Breast epithelium (tissue), 4 donors: ENCODE results near the gene BCAS1. TPM values are rescaled to one million over a fixed set of nuclear protein-coding genes. Genes with fewer than 3 reads are reported as not detected.

Experiments used
- DNase-seq, 2 donors: peaks; one replicate each; pipeline ENCODE4 v3.0.0-alpha.2; 2019; ENCODE audit warnings: low spot score in 2 of 2
- H3K27ac ChIP-seq, 2 donors: fragments of 200-600 bp; sonication (generic) in 1 of 2; one replicate each; pipeline ENCODE4 v1.5.1; 2016 to 2019; ENCODE audit warnings: mild to moderate bottlenecking in 1 of 2
- H3K27me3 ChIP-seq, 2 donors: fragments of 200-600 bp; sonication (generic) in 1 of 2; one replicate each; pipeline versions ENCODE4 v1.5.1 to v1.6.0; 2017 to 2019; ENCODE audit warnings: control low read depth in 1 of 2, mild to moderate bottlenecking in 1 of 2
- H3K36me3 ChIP-seq: fragments of 200-600 bp; one replicate; pipeline ENCODE4 v1.5.1; 2019
- H3K4me1 ChIP-seq, 2 donors: fragments of 200-600 bp; sonication (generic); one replicate each; pipeline ENCODE4 v1.5.1; 2016 to 2019; ENCODE audit warnings: control low read depth in 1 of 2
- H3K4me3 ChIP-seq, 3 donors: fragments of 200-600 bp; sonication (generic); 1 replicate in 2 of 3; 2 replicates in 1 of 3; pipeline ENCODE4 v1.5.1; 2016 to 2019; ENCODE audit warnings: mild to moderate bottlenecking in 3 of 3, moderate library complexity in 2 of 3
- H3K9me3 ChIP-seq, 2 donors: fragments of 200-600 bp; sonication (generic) in 1 of 2; one replicate each; pipeline ENCODE4 v1.5.1; 2016 to 2019; ENCODE audit warnings: control low read depth in 1 of 2
- CTCF ChIP-seq, 3 donors: fragments of 450-650 bp; IDR thresholded peaks; one replicate each; pipeline ENCODE4 v1.5.1; 2016 to 2017; ENCODE audit warnings: antibody characterized with exemption in 3 of 3, mild to moderate bottlenecking in 3 of 3, moderate library complexity in 3 of 3
- POLR2A ChIP-seq: fragments of 450-650 bp; IDR thresholded peaks from one replicate; pipeline ENCODE4 v1.6.1; 2016; ENCODE audit warnings: antibody characterized with exemption, mild to moderate bottlenecking, moderate library complexity
- POLR2AphosphoS5 ChIP-seq, 3 donors: sonication (generic); formaldehyde crosslinking; IDR thresholded peaks; one replicate each; pipeline ENCODE4 v1.6.1; 2017; ENCODE audit warnings: antibody characterized with exemption in 3 of 3
- intact Hi-C: fragments of 100-400 bp; cut with DNase I; formaldehyde crosslinking; loops from one replicate; pipeline ENCODE4 v1.15.1; 2023; ENCODE audit warnings: low total_unique reads
- total RNA-seq, 3 donors: library from RNA; depleted of rRNA; stranded (reverse); fragments of >200 nt; gene quantifications; one replicate each; pipeline ENCODE4 v1.1.0, GENCODE V29; 2016

Gene BCAS1
- total RNA-seq, 3 donors from 2014 or later, result 0.98 to 3.1 TPM; not detected in 1

- H3K27me3 ChIP-seq, result no peaks in the 10 kb centered on the region
- intact Hi-C loops, result no loop called here
- H3K27ac ChIP-seq, result peak overlapping the region in 1 of 2 donors; percentile 77
- no peaks in the 10 kb centered on the region for H3K4me1 ChIP-seq
- no peaks in the 10 kb centered on the region for H3K36me3 ChIP-seq
- no peak for DNase-seq
- TF ChIP-seq POLR2AphosphoS5 (IDR thresholded peaks at IDR 0.05) (peak in 2 of 3 donors; percentile 20 to 87), CTCF (IDR thresholded peaks at IDR 0.05) (no peak)
- no peaks in the 10 kb centered on the region for H3K9me3 ChIP-seq
- H3K4me3 ChIP-seq, result no peak overlapping the region
Observed at GRCh38 chr20:53984356-53985149, 85.8 kb downstream of the BCAS1 start.

GRCh38 chr20:53983401-53983800 lies 87.0 kb downstream of the BCAS1 start:
- no peaks in the 10 kb centered on the region for H3K27me3 ChIP-seq
- intact Hi-C loops, result no loop called here
- H3K4me3 ChIP-seq, result no peak overlapping the region
- no peaks in the 10 kb centered on the region for H3K36me3 ChIP-seq
- TF ChIP-seq POLR2A, result no peak
- no peak for TF ChIP-seq CTCF (IDR thresholded peaks at IDR 0.05)
- TF ChIP-seq POLR2AphosphoS5 (IDR thresholded peaks at IDR 0.05), result no peak
- no peak for DNase-seq
- H3K9me3 ChIP-seq, result no peaks in the 10 kb centered on the region
- H3K27ac ChIP-seq, result peak overlapping the region in 1 of 2 donors; percentile 48
- H3K4me1 ChIP-seq, result no peaks in the 10 kb centered on the region

GRCh38 chr20:53982624-53983023 lies 87.8 kb downstream of the BCAS1 start:
- H3K27ac ChIP-seq, result no peak overlapping the region
- H3K4me3 ChIP-seq, result no peak overlapping the region
- no peaks in the 10 kb centered on the region for H3K9me3 ChIP-seq
- H3K36me3 ChIP-seq, result no peaks in the 10 kb centered on the region
- H3K27me3 ChIP-seq, result no peaks in the 10 kb centered on the region
- no peak for TF ChIP-seq CTCF (IDR thresholded peaks at IDR 0.05)
- TF ChIP-seq POLR2AphosphoS5 (IDR thresholded peaks at IDR 0.05), result no peak
- no peak for TF ChIP-seq POLR2A
- no peak for DNase-seq
- intact Hi-C loops, result no loop called here
- H3K4me1 ChIP-seq, result no peaks in the 10 kb centered on the region

- TF ChIP-seq POLR2AphosphoS5 (IDR thresholded peaks at IDR 0.05) (no peak), CTCF (IDR thresholded peaks at IDR 0.05) (no peak), POLR2A (no peak)
- Histone ChIP-seq H3K36me3 (no peaks in the 10 kb centered on the region), H3K9me3 (no peaks in the 10 kb centered on the region), H3K27ac (no peak overlapping the region), H3K4me3 (no peak overlapping the region), H3K4me1 (no peaks in the 10 kb centered on the region), H3K27me3 (no peaks in the 10 kb centered on the region)
- intact Hi-C loops, result no loop called here
- no peak for DNase-seq
Observed at GRCh38 chr20:53981752-53982437, 88.5 kb downstream of the BCAS1 start.

- no peak for TF ChIP-seq POLR2AphosphoS5 (IDR thresholded peaks at IDR 0.05)
- TF ChIP-seq POLR2A, result no peak
- TF ChIP-seq CTCF (IDR thresholded peaks at IDR 0.05), result no peak
- H3K9me3 ChIP-seq, result no peaks in the 10 kb centered on the region
- no peaks in the 10 kb centered on the region for H3K27me3 ChIP-seq
- H3K4me3 ChIP-seq, result no peak overlapping the region
- no peaks in the 10 kb centered on the region for H3K4me1 ChIP-seq
- no peaks in the 10 kb centered on the region for H3K36me3 ChIP-seq
- DNase-seq, result no peak
- H3K27ac ChIP-seq, result no peak overlapping the region
- intact Hi-C loops, result no loop called here
Observed at GRCh38 chr20:53981130-53981529, 89.3 kb downstream of the BCAS1 start.
